Gastrocnemius medialis (tissue), 4 donors: ENCODE measurements around the gene KLHL14.

Experiments used
- POLR2A ChIP-seq, 2 donors: fragments of 450-650 bp; IDR thresholded peaks; one replicate each; pipeline ENCODE4 v1.6.1; 2017; ENCODE audit warnings: antibody characterized with exemption in 2 of 2, mild to moderate bottlenecking in 2 of 2, moderate library complexity in 2 of 2
- TF ChIP-seq, protein P1 (sequence below), 5 experiments: fragments of 450-650 bp in 3 of 5; fragments of 200-600 bp in 2 of 5; sonication (generic) in 2 of 5; IDR thresholded peaks in 4 of 5; conservative IDR thresholded peaks in 1 of 5; 1 replicate in 4 of 5; 2 replicates in 1 of 5; pipeline ENCODE4 v1.5.1; 2016 to 2019; ENCODE audit warnings: antibody characterized with exemption in 5 of 5, mild to moderate bottlenecking in 3 of 5, moderate library complexity in 3 of 5

GRCh38 chr18:32771169-32771751 lies 1.6 kb downstream of the KLHL14 start:
- TF ChIP-seq, protein P1, sequence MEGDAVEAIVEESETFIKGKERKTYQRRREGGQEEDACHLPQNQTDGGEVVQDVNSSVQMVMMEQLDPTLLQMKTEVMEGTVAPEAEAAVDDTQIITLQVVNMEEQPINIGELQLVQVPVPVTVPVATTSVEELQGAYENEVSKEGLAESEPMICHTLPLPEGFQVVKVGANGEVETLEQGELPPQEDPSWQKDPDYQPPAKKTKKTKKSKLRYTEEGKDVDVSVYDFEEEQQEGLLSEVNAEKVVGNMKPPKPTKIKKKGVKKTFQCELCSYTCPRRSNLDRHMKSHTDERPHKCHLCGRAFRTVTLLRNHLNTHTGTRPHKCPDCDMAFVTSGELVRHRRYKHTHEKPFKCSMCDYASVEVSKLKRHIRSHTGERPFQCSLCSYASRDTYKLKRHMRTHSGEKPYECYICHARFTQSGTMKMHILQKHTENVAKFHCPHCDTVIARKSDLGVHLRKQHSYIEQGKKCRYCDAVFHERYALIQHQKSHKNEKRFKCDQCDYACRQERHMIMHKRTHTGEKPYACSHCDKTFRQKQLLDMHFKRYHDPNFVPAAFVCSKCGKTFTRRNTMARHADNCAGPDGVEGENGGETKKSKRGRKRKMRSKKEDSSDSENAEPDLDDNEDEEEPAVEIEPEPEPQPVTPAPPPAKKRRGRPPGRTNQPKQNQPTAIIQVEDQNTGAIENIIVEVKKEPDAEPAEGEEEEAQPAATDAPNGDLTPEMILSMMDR (IDR thresholded peaks at IDR 0.05 in 4 of 5, conservative IDR thresholded peaks at IDR 0.05 in 1 of 5), result no peak
- TF ChIP-seq POLR2A (IDR thresholded peaks at IDR 0.05), result no peak
